Inferior parietal cortex (tissue), 1 donor: ENCODE data around the gene KLK15.

Experiments used
- DNase-seq: peaks from one replicate; pipeline ENCODE4 v3.0.0-alpha.2; 2016; ENCODE audit errors: extremely low spot score

The KLK15 gene

GRCh38 chr19:50776131-50776530 lies 57.2 kb downstream of the KLK15 start:
- DNase-seq: no peak
